GM12891 (cell line): ENCODE results near the gene PLEKHA5.

Source experiments
- POLR2A ChIP-seq: IDR thresholded peaks from 2 replicates; pipeline ENCODE4 v1.6.1; 2011; ENCODE audit warnings: low read depth, low read length, control low read depth
- POLR2AphosphoS5 ChIP-seq: IDR thresholded peaks from 2 replicates; pipeline ENCODE4 v1.6.1; 2011; ENCODE audit warnings: low read depth, low read length, control low read depth
- POU2F2 ChIP-seq: IDR thresholded peaks from 2 replicates; pipeline ENCODE4 v1.6.1; 2011; ENCODE audit warnings: low read depth, mild to moderate bottlenecking, control low read depth, low read length, moderate library complexity
- SPI1 ChIP-seq: IDR thresholded peaks from 2 replicates; pipeline ENCODE4 v1.6.1; 2011; ENCODE audit warnings: low read depth, low read length, control low read depth
- TAF1 ChIP-seq: IDR thresholded peaks from 2 replicates; pipeline ENCODE4 v1.6.1; 2011; ENCODE audit warnings: low read depth, low read length, control low read depth

GRCh38 chr12:19273482-19274330 is 144.2 kb downstream of the PLEKHA5 start:
- no peak for TF ChIP-seq POLR2A
- TF ChIP-seq POLR2AphosphoS5 = no peak
- TF ChIP-seq TAF1 = no peak
- TF ChIP-seq SPI1 = no peak
- no peak for TF ChIP-seq POU2F2
